ENCODE data around the gene PTPN22.
A peak's percentile ranks its signal among the peaks of the same experiment; 100 is the strongest.

Gene PTPN22

DNA sequence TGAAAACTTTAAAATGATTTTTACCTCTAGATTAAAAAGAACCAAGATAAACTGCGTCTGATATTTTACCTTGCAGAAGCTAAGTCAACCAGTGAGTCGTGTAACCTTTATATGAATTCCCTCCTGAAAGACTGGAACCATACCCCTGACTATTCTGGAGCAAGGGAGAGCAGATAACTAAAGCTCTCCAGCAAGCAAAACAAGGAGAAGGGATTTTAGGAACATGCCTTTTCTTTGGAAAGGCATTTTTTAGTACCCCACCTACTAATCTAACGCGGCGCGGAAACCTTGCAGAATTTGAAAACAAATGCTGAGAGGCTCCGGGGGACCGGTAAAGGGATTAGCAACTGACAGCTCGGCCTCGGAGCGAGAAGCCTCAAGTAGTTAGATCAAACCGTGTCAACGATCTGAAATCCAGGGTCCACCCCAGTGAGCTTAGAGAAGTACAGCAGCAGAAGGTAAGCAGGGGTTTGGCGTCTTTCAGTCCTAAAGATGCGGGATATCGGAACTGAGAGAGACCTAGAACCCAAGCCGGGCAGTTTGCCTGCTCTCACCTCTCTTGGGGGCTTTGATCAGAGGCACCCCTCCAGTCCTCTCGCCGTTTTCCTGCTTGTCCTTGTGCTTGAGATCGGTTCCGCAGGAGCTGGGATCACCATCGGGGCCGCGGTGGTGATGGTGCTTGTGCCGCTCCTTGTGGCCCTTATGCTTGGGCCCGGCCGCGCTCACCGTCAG, 60.2 kb downstream of the PTPN22 start:
- Mint-ChIP-seq H3K27me3 (no peaks in the 10 kb centered on the region), H3K9me3 (no peaks in the 10 kb centered on the region), H3K4me3 (peak overlapping the region; percentile 93 to 99), H3K27ac (peak overlapping the region; percentile 96), H3K36me3 (peaks cover 16% of the 10 kb centered on the region in 2 donors), H3K4me1 (peaks cover 12 to 22% of the 10 kb centered on the region in 2 donors)
- DNase-seq (no peak), ATAC-seq (replicated peaks) (peak; percentile 1 to 2)

DNA sequence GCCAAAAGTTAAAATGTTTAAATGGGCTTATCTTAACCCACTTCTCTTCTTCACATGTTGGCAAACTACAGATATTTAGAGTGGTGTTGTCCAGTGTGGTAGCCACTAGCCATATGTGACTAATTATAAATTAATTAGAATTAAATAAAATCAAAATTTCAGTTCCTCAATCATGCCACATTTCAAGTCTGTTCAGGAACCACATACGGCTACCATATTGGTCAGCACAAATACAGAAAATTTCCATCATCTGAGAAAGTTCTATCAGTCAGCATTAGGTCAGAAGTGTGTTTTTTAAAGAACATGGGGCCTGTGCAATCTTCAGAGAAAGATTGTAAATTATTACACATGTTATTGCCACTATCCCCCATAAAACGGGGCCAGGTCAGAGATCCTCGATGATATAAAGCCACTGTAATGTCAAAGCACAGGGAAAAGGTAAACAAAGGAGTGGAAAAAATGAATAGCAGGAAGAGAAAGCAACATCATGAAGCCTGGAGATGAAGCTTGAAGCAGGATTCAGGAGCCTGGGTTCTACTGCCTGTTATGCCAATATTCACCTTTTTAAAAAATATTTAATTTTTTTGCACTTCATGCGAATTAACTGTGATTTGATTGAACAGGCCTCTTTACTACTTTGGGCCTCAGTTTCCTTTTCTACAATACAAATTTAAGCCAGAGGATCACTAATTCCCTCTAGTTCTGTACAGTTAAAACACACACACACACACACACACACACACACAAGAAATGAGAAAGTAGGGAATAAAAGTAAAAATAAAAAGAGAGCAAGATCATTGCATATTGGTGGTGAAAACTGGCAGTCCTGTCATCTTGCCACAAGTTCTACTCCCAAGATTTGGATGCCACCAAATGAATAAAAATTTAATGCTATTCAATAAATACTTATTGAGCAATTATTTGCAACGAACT, 61.6 kb downstream of the PTPN22 start:
- ATAC-seq (replicated peaks) = no peak

DNA sequence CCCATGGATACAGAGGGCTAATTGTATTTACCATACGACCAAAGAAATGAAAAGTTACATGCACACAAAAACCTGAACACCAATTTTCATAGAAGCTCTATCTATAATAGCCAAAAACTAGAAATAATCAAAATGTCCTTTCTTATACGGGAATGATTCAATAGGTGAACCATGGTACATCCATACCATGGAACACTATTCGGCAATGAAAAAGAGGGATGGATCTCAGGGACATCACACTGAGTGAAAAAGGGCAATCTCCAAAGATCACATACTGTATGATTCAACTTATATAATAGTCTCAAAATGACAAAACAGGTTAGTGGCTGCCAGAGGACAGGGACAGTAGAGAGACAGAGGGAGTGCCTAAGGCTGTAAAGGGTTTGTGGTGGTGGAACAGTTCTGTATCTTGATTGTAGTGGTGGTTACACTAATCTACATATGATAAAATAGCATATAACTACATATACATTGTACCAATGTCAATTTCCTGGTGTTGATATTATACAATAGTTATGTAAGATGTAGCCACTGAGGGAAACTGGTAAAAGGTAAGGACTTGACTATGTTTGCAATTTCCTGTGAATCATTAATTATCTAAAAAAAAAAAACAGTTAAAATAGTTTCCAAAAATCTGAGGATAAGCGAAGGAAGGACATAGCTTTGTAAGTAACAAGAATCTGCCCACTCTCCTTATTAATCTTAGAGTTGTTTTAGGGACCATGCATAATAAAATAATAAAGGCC, 62.9 kb downstream of the PTPN22 start:
- H3K36me3 Mint-ChIP-seq = peaks cover 11 to 23% of the 10 kb centered on the region in 2 donors
- H3K4me1 Mint-ChIP-seq = peaks cover 19 to 48% of the 10 kb centered on the region in 2 donors
- DNase-seq = no peak
- no peaks in the 10 kb centered on the region for H3K27me3 Mint-ChIP-seq
- no peak overlapping the region for H3K4me3 Mint-ChIP-seq
- no peak overlapping the region for H3K27ac Mint-ChIP-seq
- no peak for ATAC-seq (replicated peaks)
- no peaks in the 10 kb centered on the region for H3K9me3 Mint-ChIP-seq

More for the DNA sequence above, 61.6 kb downstream of the PTPN22 start:
- Mint-ChIP-seq H3K4me1 (peaks cover 14 to 36% of the 10 kb centered on the region in 2 donors), H3K27me3 (no peaks in the 10 kb centered on the region), H3K27ac (no peak overlapping the region), H3K4me3 (peak overlapping the region; percentile 93 to 99), H3K36me3 (peaks cover 11 to 23% of the 10 kb centered on the region in 2 donors), H3K9me3 (no peaks in the 10 kb centered on the region)
- DNase-seq = no peak

DNA sequence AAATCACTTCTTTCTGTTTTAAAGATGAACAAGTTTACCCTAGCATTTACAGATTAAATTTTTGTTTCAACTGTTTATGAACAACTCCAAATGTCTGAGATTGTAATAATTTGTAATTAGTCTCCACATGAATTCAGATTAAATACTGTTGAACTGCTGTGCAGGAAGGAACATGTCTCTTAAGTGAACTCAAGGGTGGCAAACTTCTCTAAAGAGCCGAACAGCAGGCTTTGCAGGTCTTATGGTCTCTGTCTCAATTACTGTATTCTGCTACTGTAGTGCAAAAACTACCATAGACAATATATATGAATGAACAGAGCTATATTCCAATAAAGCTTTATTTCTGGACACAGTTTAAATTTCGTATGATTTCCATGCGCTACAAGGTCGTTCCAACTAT, 65.9 kb downstream of the PTPN22 start:
- H3K9me3 Mint-ChIP-seq = no peaks in the 10 kb centered on the region
- H3K4me3 Mint-ChIP-seq = no peak overlapping the region
- peaks cover 28 to 72% of the 10 kb centered on the region in 2 donors for H3K4me1 Mint-ChIP-seq
- no peaks in the 10 kb centered on the region for H3K27me3 Mint-ChIP-seq
- peaks cover 11 to 23% of the 10 kb centered on the region in 2 donors for H3K36me3 Mint-ChIP-seq
- peak overlapping the region; percentile 20 for H3K27ac Mint-ChIP-seq
- ATAC-seq (replicated peaks) = no peak
- DNase-seq = no peak

DNA sequence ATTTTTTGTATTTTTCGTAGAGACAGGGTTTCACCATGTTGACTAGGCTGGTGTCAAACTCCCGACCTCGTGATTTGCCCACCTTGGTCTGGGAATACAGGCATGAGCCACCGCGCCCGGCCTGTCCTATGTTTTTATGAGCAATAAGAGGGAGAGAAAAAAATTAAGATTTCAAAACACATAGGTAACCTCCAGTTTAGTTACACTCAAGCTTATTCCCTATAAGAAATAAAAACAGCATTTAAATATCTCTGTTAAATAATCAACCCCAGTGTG, 66.3 kb downstream of the PTPN22 start:
- Mint-ChIP-seq H3K9me3 (no peaks in the 10 kb centered on the region), H3K4me1 (peaks cover 27 to 69% of the 10 kb centered on the region in 2 donors), H3K27me3 (no peaks in the 10 kb centered on the region), H3K27ac (no peak overlapping the region), H3K36me3 (peaks cover 11 to 23% of the 10 kb centered on the region in 2 donors), H3K4me3 (no peak overlapping the region)
- DNase-seq (no peak), ATAC-seq (replicated peaks) (no peak)

DNA sequence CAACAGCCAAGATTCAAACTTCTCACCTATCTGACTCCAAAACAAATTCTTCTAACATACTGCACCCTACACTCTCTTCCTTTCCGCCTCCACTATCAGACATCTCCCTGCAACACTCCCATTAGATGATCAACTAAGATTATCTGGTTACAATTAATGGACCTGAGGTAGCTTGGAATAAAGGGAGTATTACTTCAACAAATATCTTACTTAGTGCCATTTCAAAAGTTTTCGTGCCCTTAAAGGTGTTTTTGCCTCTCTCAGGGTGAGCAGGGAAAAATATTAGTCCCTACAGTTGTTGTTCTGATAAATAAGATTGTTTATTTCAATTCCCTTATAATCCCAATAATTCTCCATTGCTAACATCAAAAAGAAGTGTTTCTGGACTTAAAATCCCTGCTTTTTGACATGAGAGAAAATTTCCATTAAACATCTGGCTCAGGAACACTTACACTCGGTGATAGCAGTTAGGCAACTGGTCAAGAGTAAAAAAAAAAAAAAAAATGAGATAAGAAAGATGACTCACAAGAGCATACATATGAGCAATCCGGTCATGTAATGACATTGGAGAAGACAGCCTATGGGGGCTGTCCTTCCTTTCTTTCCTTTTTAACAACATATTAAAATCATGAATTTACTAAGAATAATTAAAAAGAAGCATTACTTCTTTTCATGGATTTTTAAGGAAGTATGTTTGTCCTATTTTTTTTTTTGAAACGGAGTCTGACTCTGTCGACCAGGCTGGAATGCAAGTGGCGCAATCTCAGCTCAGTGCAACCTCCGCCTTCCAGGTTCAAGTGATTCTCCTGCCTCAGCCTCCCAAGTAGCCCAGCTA, 66.9 kb downstream of the PTPN22 start:
- no peak overlapping the region for H3K4me3 Mint-ChIP-seq
- peak in 1 of 2 donors; percentile 56 for ATAC-seq (replicated peaks)
- peaks cover 23 to 63% of the 10 kb centered on the region in 2 donors for H3K4me1 Mint-ChIP-seq
- DNase-seq = no peak
- no peaks in the 10 kb centered on the region for H3K9me3 Mint-ChIP-seq
- H3K27ac Mint-ChIP-seq = peak overlapping the region; percentile 56
- no peaks in the 10 kb centered on the region for H3K27me3 Mint-ChIP-seq
- H3K36me3 Mint-ChIP-seq = peaks cover 11 to 20% of the 10 kb centered on the region in 2 donors

DNA sequence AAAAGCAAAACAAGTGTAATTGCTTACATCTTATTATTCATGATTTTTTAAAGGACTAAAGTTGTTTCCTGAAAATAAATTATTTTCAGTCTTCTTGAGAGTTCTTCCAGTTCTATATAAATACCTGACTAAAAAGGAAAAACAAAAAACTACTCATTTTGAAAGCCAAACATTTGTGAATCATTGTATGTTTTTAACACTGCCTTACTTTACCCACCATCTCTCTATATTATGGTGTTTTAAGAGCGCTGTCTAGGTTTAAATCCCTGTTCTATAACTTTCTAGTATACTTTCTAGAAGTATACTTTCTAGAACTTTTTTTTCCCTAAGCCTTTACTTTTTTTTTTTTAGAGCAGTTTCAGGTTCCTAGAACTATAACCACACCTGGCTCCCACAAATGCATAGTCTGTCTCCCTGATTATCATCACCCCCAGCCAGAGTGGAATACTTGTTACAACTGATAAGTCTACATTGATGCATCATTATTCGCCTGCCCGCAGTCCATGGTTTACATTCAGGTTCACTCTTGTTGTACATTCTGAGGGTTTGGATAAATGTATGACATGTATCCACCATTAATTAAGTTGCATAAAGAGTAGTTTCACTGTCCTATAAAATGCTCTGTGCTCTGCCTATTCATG, 69.0 kb downstream of the PTPN22 start:
- Mint-ChIP-seq H3K4me1 (peaks cover 25 to 70% of the 10 kb centered on the region in 2 donors), H3K27ac (peak overlapping the region; percentile 1), H3K27me3 (no peaks in the 10 kb centered on the region), H3K9me3 (no peaks in the 10 kb centered on the region), H3K4me3 (no peak overlapping the region), H3K36me3 (peaks cover 10 to 22% of the 10 kb centered on the region in 2 donors)
- no peak for ATAC-seq (replicated peaks)
- DNase-seq = no peak

DNA sequence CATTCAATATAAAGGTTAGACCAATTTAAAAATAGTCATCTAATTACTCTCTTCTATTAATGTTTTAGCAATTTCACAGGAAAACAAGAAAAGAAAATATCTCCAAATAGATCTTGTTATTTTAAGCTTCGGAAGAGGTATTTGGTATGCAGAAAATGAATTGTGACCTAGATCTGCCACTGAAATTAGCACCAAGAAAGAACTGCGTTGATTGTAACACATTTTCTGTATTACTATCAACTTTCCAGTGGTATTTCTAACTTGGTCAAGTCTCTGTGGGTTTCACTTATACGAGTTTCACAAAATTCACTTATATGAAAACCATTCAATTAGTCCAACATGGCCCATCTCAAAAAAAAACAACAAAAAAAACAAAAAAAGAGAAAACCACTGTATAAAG, 71.0 kb downstream of the PTPN22 start:
- H3K9me3 Mint-ChIP-seq = no peaks in the 10 kb centered on the region
- H3K4me1 Mint-ChIP-seq = peaks cover 21 to 56% of the 10 kb centered on the region in 2 donors
- no peaks in the 10 kb centered on the region for H3K27me3 Mint-ChIP-seq
- H3K27ac Mint-ChIP-seq = no peak overlapping the region
- H3K4me3 Mint-ChIP-seq = no peak overlapping the region
- DNase-seq (no peak), ATAC-seq (replicated peaks) (no peak)
- peaks cover 4 to 22% of the 10 kb centered on the region in 2 donors for H3K36me3 Mint-ChIP-seq

DNA sequence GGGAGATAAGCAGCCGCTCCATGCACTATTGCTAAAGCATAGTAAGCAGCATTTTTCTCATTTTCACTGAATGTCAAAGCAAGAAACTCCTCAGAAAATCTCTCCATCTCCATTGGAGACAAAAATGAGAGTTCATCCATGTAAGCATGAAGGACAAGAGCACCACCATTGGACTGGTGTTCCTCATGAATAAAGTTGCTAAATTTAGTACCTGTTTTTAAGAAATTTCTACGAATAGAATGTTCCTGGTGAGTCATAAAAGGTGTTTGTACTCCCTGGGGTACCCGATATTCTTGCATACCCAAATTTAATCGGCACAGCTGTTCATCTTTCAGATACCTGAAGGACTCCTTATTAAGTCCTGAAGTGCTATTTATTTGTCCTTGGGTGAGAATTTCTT, 74.0 kb downstream of the PTPN22 start:
- peaks cover 11 to 45% of the 10 kb centered on the region in 2 donors for H3K4me1 Mint-ChIP-seq
- H3K36me3 Mint-ChIP-seq = peaks cover 17 to 35% of the 10 kb centered on the region in 2 donors

DNA sequence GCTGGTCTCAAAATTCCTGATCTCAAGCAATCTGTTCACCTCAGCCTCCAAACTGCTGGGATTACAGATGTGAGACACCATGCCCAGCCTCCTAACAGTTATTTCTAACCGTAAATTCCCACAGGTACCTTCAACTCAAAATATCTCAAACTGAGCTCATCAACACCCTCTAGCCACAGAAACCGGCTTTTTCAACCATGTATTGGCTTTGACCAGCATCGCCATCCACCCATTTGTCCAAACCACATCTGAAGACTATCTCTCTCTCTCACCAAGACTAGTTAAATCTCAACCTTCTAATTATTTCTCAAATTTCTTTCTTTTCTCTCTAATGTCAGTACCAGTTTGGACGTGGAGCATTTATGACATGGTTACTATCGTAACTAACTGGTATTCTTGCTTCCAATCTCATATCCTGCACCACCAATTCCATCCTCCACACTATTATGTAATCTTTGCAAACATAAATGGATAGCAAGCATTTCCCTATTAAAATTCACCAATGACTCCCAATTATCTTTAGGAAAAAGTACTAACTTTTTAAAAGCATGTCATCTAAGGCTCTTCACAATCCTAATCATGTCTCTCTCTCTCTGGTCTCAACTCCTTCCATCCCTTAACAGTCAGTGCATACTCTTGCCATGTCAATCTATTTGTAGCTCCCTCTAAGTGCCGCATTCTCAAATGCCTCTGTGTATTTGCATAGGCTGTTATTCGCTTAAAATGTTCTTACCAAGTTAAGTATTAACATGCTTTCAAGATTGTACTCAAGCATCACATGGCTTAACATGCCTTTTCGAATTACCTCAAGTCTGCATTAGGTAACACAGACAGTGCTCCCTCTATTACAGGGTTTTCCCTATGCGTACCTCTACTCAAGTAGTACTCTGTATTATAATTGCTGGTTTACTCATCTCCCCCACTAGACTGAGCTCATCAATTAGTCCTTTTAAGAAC, 77.4 kb downstream of the PTPN22 start:
- no peak overlapping the region for H3K4me3 Mint-ChIP-seq
- peaks cover 17 to 49% of the 10 kb centered on the region in 2 donors for H3K4me1 Mint-ChIP-seq
- H3K9me3 Mint-ChIP-seq = no peaks in the 10 kb centered on the region
- peaks cover 22 to 48% of the 10 kb centered on the region in 2 donors for H3K36me3 Mint-ChIP-seq
- no peaks in the 10 kb centered on the region for H3K27me3 Mint-ChIP-seq
- DNase-seq (no peak), ATAC-seq (replicated peaks) (no peak)
- H3K27ac Mint-ChIP-seq = no peak overlapping the region

More for the DNA sequence above, 74.0 kb downstream of the PTPN22 start:
- no peak overlapping the region for H3K4me3 Mint-ChIP-seq
- DNase-seq (no peak), ATAC-seq (replicated peaks) (no peak)
- no peak overlapping the region for H3K27ac Mint-ChIP-seq
- H3K27me3 Mint-ChIP-seq = no peaks in the 10 kb centered on the region
- H3K9me3 Mint-ChIP-seq = no peaks in the 10 kb centered on the region

DNA sequence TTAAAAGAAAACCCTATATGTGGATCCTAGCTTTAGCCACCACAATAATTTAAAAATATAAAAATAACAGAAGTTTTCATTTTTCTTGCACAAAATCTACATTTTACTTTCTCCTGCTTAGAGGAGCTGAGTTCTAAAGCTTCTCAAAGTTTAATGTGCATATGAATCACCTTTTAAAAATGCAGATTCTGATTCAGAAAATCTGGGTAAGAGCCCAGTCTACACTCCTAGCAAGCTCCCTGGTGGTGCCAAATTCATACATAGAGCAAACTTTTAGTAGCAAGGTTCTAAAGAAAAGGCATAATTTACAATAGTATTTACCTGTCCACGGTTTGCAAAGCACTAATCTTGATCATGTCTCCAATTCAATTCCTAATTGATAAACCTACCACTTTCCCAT, 78.5 kb downstream of the PTPN22 start:
- ATAC-seq (replicated peaks) (no peak), DNase-seq (no peak)
- no peak overlapping the region for H3K27ac Mint-ChIP-seq
- H3K4me1 Mint-ChIP-seq = peaks cover 15 to 55% of the 10 kb centered on the region in 2 donors
- peaks cover 22 to 50% of the 10 kb centered on the region in 2 donors for H3K36me3 Mint-ChIP-seq
- H3K27me3 Mint-ChIP-seq = no peaks in the 10 kb centered on the region
- H3K4me3 Mint-ChIP-seq = no peak overlapping the region
- no peaks in the 10 kb centered on the region for H3K9me3 Mint-ChIP-seq

DNA sequence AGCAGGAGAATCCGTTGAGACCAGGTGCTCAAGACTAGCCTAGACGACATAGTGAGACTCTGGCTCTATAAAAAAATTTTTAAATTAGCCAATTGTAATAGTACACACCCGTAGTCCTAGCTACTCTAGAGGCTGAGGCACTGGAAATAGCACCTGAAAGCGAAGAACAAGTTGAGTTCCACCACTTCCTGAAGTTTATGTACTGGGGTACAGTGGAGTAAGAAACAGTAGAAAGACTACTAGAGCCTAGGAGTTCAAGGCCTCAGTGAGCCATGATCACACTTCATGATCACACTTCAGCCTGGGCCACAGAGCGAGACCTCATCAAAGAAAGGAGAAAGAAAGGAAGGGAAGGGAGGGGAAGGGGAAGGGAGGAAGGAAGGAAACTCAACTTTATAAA, 79.0 kb downstream of the PTPN22 start:
- no peaks in the 10 kb centered on the region for H3K27me3 Mint-ChIP-seq
- H3K4me3 Mint-ChIP-seq = no peak overlapping the region

More for the DNA sequence above, 79.0 kb downstream of the PTPN22 start:
- Mint-ChIP-seq H3K27ac (no peak overlapping the region), H3K9me3 (no peaks in the 10 kb centered on the region), H3K4me1 (peaks cover 16 to 55% of the 10 kb centered on the region in 2 donors), H3K36me3 (peaks cover 22 to 50% of the 10 kb centered on the region in 2 donors)
- no peak for ATAC-seq (replicated peaks)
- no peak for DNase-seq
